Adrenal gland (tissue), 12 donors: ENCODE results near the gene RALGPS1. TPM values are rescaled to one million over a fixed set of nuclear protein-coding genes. Genes with fewer than 3 reads are reported as not detected.

ENCODE experiments used
- DNase-seq, 7 donors: peaks; one replicate each; pipeline ENCODE4 v3.0.0-alpha.2; 2019 to 2020
- H3K27ac ChIP-seq, 5 donors: fragments of 200-600 bp; sonication (generic) in 4 of 5; 1 replicate in 3 of 5; 2 replicates in 2 of 5; pipeline versions ENCODE4 v1.5.1 to v1.8.0; 2016 to 2020; ENCODE audit warnings: mild to moderate bottlenecking in 1 of 5
- H3K27me3 ChIP-seq: fragments of 200-600 bp; 2 replicates; pipeline ENCODE4 v1.8.0; 2021
- H3K36me3 ChIP-seq, 2 donors: fragments of 200-600 bp; replicated peaks in 1 of 2; 1 replicate in 1 of 2; 2 replicates in 1 of 2; pipeline versions ENCODE4 v1.5.1 to v1.8.0; 2018 to 2022
- H3K4me1 ChIP-seq, 2 donors: fragments of 200-600 bp; replicated peaks in 1 of 2; 1 replicate in 1 of 2; 2 replicates in 1 of 2; pipeline versions ENCODE4 v1.5.1 to v1.8.0; 2018 to 2021
- H3K4me3 ChIP-seq, 4 donors: fragments of 200-600 bp; sonication (generic) in 3 of 4; one replicate each; pipeline ENCODE4 v1.5.1; 2016 to 2018
- H3K9me3 ChIP-seq, 3 donors: fragments of 200-600 bp; sonication (generic) in 1 of 3; replicated peaks in 1 of 3; 1 replicate in 2 of 3; 2 replicates in 1 of 3; pipeline versions ENCODE4 v1.5.1 to v1.8.0; 2016 to 2021
- CTCF ChIP-seq, 6 experiments: fragments of 450-650 bp in 4 of 6; fragments of 200-600 bp in 2 of 6; sonication (generic) in 1 of 6; IDR thresholded peaks; 1 replicate in 5 of 6; 2 replicates in 1 of 6; pipeline versions ENCODE4 v1.5.1 to v1.8.0; 2016 to 2021; ENCODE audit warnings: antibody characterized with exemption in 6 of 6, mild to moderate bottlenecking in 2 of 6, moderate library complexity in 1 of 6
- POLR2A ChIP-seq, 2 donors: fragments of 450-650 bp; IDR thresholded peaks; one replicate each; pipeline ENCODE4 v1.6.1; 2017; ENCODE audit warnings: antibody characterized with exemption in 2 of 2, mild to moderate bottlenecking in 2 of 2, moderate library complexity in 1 of 2
- WGBS, 4 donors: extraction: QIAGEN DNeasy Blood & Tissue Kit in 2 of 4; methylation state at CpG; one replicate each; pipeline versions ENCODE4 v1.1.5 to v1.1.7; 2013 to 2017; 5-methylcytosine and 5-hydroxymethylcytosine counted together
- intact Hi-C, 2 donors: fragments of 100-400 bp; cut with DNase I; formaldehyde crosslinking; loops; one replicate each; pipeline versions ENCODE4 v1.14.1 to v1.15.0; 2022 to 2023
- polyA plus RNA-seq, 3 donors: library from polyadenylated mRNA; stranded (reverse); fragments of 200-250 nt in 2 of 3; fragments of 350-450 nt in 1 of 3; fragmentation: Illumina TruSeq in 1 of 3; extraction: RNeasy Lipid Tissue Mini Kit (QIAGEN cat#74804) in 1 of 3; gene quantifications; one replicate each; pipeline ENCODE4 v1.2.3, GENCODE V29; 2013 to 2014
- total RNA-seq, 9 donors: library from RNA; depleted of rRNA in 4 of 9; stranded (reverse); fragments of >200 nt in 4 of 9; fragments of 120-200 nt in 1 of 9; fragmentation: NEBNext Ultra II Directional in 1 of 9; extraction: Animal tissue kit (Norgen Biotek cat#: 25700) in 1 of 9; gene quantifications; one replicate each; pipeline versions ENCODE4 v1.1.0 to v1.2.4, GENCODE V29; 2013 to 2023
- donor health status: healthy with polysubstance abuse.
- donor health status: Bipolar disorder and iron deficiency.
- donor health status: DM: yes; HTN: yes; CAD: no.
- donor health status: DM: no; HTN: no; CAD: no.
- donor health status: DM: no; HTN: no; CAD: no.
- donor health status: DM: yes; HTN: yes; CAD: no.

Gene RALGPS1
- total and polyA plus RNA-seq, 12 donors: 2.8 to 9.9 (median 5.1) TPM

GRCh38 chr9:127078988-127079387, 164.4 kb downstream of the RALGPS1 start:
- Histone ChIP-seq H3K4me3 (no peak overlapping the region), H3K27me3 (no peaks in the 10 kb centered on the region), H3K27ac (no peak overlapping the region), H3K4me1 (peaks cover 0 to 7% of the 10 kb centered on the region in 2 donors), H3K9me3 (no peaks in the 10 kb centered on the region), H3K36me3 (no peaks in the 10 kb centered on the region)
- intact Hi-C loops: no loop called here
- peak in 1 of 7 donors; percentile 2 for DNase-seq
- 92 to 100% (median 97%) methylated on average over 1 of the region's 1 CpG for WGBS, 4 donors
- no peak for TF ChIP-seq CTCF (IDR thresholded peaks at IDR 0.05)
- no peak for TF ChIP-seq POLR2A (IDR thresholded peaks at IDR 0.05)

GRCh38 chr9:127079446-127080140, 165.0 kb downstream of the RALGPS1 start:
- Histone ChIP-seq H3K36me3 (no peaks in the 10 kb centered on the region), H3K27me3 (no peaks in the 10 kb centered on the region), H3K4me1 (peaks cover 0 to 7% of the 10 kb centered on the region in 2 donors), H3K27ac (no peak overlapping the region), H3K4me3 (no peak overlapping the region), H3K9me3 (no peaks in the 10 kb centered on the region)
- WGBS, 4 donors: 93 to 96% (median 95%) methylated on average over 8 of the region's 8 CpGs
- intact Hi-C loops: no loop called here
- DNase-seq: peak in 1 of 7 donors; percentile 28
- no peak for TF ChIP-seq POLR2A (IDR thresholded peaks at IDR 0.05)
- no peak for TF ChIP-seq CTCF (IDR thresholded peaks at IDR 0.05)

- no peak overlapping the region for H3K4me3 ChIP-seq
- H3K27me3 ChIP-seq: no peaks in the 10 kb centered on the region
- no peak overlapping the region for H3K27ac ChIP-seq
- no peak for TF ChIP-seq POLR2A (IDR thresholded peaks at IDR 0.05)
- no peak for TF ChIP-seq CTCF (IDR thresholded peaks at IDR 0.05)
- 88 to 93% (median 89%) methylated on average over 8 of the region's 8 CpGs for WGBS, 4 donors
- no peaks in the 10 kb centered on the region for H3K9me3 ChIP-seq
- peaks cover 0 to 4% of the 10 kb centered on the region in 2 donors for H3K4me1 ChIP-seq
- intact Hi-C loops: no loop called here
- H3K36me3 ChIP-seq: no peaks in the 10 kb centered on the region
- peak in 1 of 7 donors; percentile 25 for DNase-seq
These were observed 166.9 kb downstream of the RALGPS1 start for GRCh38 chr9:127081250-127082185.
